ENCODE data around the gene PRKD2. TPM values are rescaled to one million over a fixed set of nuclear protein-coding genes. Genes with fewer than 3 reads are reported as not detected.

PRKD2 gene
- total RNA-seq, 4 donors from 2014 or later = 52.6 to 120 (median 66.7) TPM

GRCh38 chr19:46722004-46722380, 5.1 kb upstream of the PRKD2 start:
- DNase-seq (ENCODE audit: low spot score in 2 of 2) = no peak
- intact Hi-C loops (cut with DNase I; ENCODE audit: low total_unique reads) = no loop called here
- TF ChIP-seq POLR2A (IDR thresholded peaks at IDR 0.05) (no peak), CTCF (IDR thresholded peaks at IDR 0.05) (no peak)
- WGBS, 2 donors = 87 to 90% methylated on average over 12 to 17 of the region's 17 CpGs
- H3K4me3 ChIP-seq (ENCODE audit: low read depth, poor library complexity, severe bottlenecking) = no peak overlapping the region

DNA sequence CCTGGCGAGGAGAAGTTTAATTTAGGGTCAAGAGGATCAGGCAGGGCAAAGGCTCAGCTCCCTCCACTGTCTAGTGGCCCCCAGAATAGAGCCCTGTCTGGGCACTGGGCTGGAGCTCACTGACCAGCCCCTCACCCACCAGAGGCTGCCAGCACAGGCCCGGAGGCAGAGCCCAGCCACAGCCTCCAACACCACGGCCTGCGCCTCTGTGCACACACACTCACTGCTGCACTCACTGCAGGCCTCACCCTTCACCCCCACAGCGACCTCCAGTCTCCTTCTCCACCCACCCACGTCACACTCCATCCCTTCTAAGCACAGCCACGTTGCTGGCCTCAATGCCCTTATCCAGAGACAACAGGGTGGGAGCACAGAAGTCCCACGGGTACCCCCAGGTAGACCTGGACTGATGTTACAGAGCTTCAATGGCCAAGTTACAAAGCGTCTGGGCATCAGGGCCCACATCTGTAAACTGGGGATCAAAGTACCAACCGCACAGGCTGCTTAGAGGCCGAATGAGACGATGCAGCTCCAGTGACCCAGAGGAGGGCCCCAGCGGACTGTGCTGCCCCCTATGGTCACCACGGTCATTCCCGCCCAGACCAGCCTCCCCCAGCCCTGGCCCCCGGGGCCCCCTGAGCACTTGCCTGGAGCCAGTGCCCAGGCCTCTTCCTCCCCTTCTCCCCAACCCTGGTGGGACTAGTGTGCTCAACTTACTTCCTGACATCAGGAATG, 4.5 kb upstream of the PRKD2 start:
- no peak for DNase-seq (ENCODE audit: low spot score in 2 of 2)

DNA sequence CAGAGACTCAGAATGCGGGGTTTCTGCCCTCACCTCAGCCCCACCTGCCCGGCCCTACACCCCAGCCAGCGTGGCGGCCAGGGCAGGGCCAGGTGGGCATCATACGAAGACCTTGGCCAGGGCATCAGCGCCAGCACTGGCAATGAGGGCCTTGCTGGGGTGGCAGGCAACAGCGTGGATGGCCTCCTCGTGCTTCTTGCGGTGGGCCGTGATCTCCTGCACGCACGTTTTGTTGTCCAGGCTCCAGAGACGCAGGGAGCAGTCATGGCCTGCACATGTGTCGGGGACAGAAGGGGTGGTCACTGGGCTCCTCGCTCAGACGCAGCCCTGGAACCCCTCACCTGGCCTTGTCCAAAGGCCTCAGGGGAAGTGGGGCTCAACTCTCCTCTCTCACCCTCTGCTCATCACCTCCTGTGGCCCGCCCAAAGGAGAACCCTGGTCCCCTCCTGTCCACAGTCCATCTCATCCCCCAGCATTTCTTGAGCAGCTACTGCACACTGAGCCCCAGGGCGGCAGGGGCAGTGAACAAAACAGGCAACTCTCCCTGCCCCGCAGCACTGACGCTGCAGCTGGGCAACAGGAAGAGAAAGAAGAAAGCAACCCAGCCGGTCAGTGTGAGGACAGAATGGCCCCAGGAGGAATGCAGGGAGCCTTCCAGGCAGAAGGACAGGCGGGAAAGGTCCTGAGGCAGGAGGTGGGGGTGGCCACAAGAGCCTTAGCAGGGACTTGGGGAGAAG, 3.8 kb upstream of the PRKD2 start:
- H3K4me3 ChIP-seq (ENCODE audit: low read depth, poor library complexity, severe bottlenecking) = no peak overlapping the region
- intact Hi-C loops (cut with DNase I; ENCODE audit: low total_unique reads) = no loop called here
- no peak for TF ChIP-seq POLR2A (IDR thresholded peaks at IDR 0.05)
- TF ChIP-seq CTCF (IDR thresholded peaks at IDR 0.05) = no peak
- 93 to 95% methylated on average over 22 of the region's 22 CpGs for WGBS, 2 donors
- no peak for DNase-seq (ENCODE audit: low spot score in 2 of 2)

More for the DNA sequence above, 4.5 kb upstream of the PRKD2 start:
- no peak overlapping the region for H3K4me3 ChIP-seq (ENCODE audit: low read depth, poor library complexity, severe bottlenecking)
- TF ChIP-seq POLR2A (IDR thresholded peaks at IDR 0.05) (no peak), CTCF (IDR thresholded peaks at IDR 0.05) (no peak)
- intact Hi-C loops (cut with DNase I; ENCODE audit: low total_unique reads) = no loop called here
- WGBS, 2 donors = 93 to 95% methylated on average over 15 to 16 of the region's 16 CpGs

- no peak overlapping the region for H3K4me3 ChIP-seq (ENCODE audit: low read depth, poor library complexity, severe bottlenecking)
- WGBS, 2 donors = 74 to 77% methylated on average over 23 to 25 of the region's 25 CpGs
- no peak for TF ChIP-seq CTCF (IDR thresholded peaks at IDR 0.05)
- TF ChIP-seq POLR2A (IDR thresholded peaks at IDR 0.05) = no peak
- DNase-seq (ENCODE audit: low spot score in 2 of 2) = no peak
- intact Hi-C loops (cut with DNase I; ENCODE audit: low total_unique reads) = no loop called here
Measured at GRCh38 chr19:46719629-46720502, 3.0 kb upstream of the PRKD2 start.

DNA sequence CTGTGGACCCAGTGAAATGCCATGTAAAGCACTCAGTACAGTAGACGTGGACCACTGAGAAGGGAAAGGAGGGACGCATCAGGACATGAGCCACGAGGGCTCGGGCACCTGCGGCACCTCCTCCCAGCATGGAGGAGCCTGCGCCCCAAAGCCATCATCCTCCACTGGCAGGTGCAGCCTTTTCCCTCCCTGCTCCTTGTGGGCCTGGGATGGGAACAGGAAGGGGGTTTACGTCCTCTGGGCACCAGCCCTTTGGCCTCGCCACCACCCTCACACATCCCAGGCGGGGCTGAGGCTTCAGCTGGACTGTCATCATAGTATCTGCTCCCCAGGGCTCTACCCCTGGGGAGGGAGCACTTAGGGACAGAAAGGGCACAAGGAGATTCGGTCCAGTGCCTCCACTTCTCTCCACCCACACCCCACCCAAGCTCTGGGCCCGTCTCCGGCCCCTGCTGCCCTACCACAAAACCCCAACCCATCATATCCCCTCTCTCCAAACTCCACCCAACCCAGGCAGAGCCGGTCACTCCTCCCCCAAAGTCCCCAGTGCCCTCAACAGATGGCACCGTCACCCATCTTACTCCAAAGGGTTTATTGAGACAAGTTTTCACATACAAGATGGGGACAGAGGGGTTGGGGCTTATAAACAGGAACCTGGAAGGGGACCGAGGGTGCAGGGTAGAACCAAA, 2.2 kb upstream of the PRKD2 start:
- 75 to 83% methylated on average over 15 of the region's 15 CpGs for WGBS, 2 donors
- intact Hi-C loops (cut with DNase I; ENCODE audit: low total_unique reads) = no loop called here
- no peak overlapping the region for H3K4me3 ChIP-seq (ENCODE audit: low read depth, poor library complexity, severe bottlenecking)
- DNase-seq (ENCODE audit: low spot score in 2 of 2) = no peak
- no peak for TF ChIP-seq CTCF (IDR thresholded peaks at IDR 0.05)
- TF ChIP-seq POLR2A (IDR thresholded peaks at IDR 0.05) = no peak
